GM19395 (cell line): ENCODE measurements around the gene MED13L.
A peak's percentile ranks its signal among the peaks of the same experiment; 100 is the strongest.

Experiments used
- ATAC-seq: cut with Tn5 transposase; IDR thresholded peaks from one replicate; pipeline ENCODE4 v1.9.1; 2021; ENCODE audit warnings: mild to moderate bottlenecking, moderate library complexity; ENCODE audit not compliant: unreplicated experiment

The MED13L gene

GRCh38 chr12:116216022-116216756 is 61.3 kb downstream of the MED13L start:
- ATAC-seq: no peak

- no peak for ATAC-seq
Measured at GRCh38 chr12:116215023-116215422, 62.5 kb downstream of the MED13L start.

DNA sequence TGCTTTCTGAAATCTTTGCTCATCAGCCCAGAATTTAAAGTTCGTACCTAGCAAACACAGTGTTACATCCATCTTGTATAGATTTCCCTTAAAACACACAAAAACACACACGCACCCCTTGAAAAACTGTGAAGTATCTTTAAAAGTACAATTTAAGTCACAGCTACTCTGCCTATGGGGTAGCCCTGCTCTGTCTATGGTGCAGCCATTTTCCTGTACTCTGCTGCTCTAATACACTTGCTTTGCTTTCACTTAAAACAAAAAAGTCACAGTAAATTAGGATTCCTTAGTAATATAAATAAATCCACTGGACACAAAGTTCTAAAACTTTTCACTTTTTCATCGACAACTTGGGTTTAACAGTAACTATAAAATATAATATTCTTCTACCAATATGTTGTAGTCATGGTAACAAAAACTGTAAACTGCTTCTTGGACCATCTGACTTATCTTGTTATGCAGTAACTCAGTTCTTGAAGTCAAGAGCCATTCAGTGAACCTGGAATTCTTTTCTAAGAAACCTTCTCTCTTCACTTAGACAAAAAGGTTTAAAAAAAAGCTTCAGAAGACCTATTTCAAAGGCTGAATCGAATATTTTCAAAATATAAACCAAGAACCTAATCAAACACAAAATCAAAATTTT is 63.5 kb downstream of the MED13L start:
- no peak for ATAC-seq

- ATAC-seq: no peak
Measured at GRCh38 chr12:116213014-116213413, 64.5 kb downstream of the MED13L start.

DNA sequence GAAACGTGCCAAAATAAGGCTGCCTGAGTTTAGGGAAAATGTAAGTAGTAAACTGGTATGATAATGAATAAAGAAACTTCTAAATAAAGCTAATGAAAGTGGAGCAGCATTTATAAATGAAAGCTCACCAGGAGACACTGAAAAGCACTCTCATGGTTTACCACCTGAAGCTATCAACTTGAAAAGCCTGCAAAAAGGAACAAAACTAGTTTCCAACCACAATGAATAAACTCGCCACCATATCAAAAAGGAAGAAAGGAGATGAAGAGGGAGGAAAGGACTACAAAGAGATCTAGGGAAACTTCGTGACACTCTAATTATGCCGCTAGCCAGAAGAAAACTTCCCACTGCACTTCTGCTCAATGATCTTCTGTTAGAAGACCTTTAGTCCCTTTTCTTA is 66.7 kb downstream of the MED13L start:
- no peak for ATAC-seq

GRCh38 chr12:116210131-116210530 is 67.4 kb downstream of the MED13L start:
- ATAC-seq: no peak

DNA sequence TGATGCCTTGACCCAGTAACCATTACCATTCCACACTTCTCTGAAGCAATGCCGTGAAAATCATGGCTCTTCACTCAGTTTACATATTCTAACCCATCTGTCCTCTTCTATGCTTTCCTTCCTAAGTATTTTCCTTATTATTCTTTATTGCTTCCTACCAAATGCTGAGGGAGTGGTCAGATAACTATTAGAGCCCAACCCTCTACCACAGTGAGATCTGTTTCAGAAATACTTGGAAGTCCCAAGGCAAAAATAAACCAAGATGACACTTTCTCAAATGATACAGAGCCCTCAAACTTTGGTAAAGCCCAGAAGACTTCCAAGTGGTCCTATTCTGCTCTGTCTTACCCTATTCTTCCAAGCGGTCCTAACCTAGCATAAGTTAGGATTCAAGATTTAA is 68.0 kb downstream of the MED13L start:
- ATAC-seq: no peak

GRCh38 chr12:116207274-116207673 is 70.2 kb downstream of the MED13L start:
- no peak for ATAC-seq

- no peak for ATAC-seq
Measured at GRCh38 chr12:116206828-116207227, 70.7 kb downstream of the MED13L start.

GRCh38 chr12:116204785-116205184 is 72.7 kb downstream of the MED13L start:
- ATAC-seq: no peak

DNA sequence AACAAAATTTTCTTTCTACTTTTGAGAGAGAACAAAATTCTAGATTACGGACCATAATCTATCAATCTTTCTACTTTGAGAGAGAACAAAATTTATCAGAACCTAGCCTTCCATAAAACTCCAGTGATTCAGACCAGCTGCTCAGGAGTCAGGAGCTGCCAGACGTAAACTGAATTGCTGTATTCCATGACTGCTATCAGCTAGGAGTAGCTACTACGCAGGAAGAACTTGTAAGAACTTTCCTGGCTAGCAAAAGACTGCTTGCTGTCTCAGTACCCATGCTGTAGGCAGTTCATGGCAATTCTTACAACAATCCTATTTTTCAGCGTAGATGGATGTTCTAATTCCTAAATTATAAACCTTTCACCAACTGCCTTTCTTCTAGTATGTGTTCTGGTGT is 73.3 kb downstream of the MED13L start:
- ATAC-seq: no peak

DNA sequence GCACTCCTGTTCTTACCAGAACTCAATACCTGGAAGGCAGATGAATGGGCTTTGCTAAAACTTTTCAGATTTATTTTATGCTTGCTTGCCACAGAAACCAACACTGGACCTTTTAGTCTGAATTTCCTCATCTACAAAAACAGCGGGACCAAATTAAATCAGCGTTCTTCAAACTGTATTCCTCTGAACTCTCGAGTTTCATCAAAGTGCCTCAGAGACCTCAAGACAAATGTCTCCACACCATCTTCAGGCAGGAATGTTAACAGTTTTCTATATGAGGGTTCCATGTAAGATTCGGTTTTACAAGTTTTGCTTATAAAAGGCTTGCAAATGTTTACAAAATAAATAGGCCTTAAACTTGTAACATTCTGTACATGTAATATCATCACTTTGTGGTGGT is 74.6 kb downstream of the MED13L start:
- no peak for ATAC-seq

GRCh38 chr12:116202433-116202832 is 75.1 kb downstream of the MED13L start:
- ATAC-seq: no peak

GRCh38 chr12:116201908-116202307 is 75.6 kb downstream of the MED13L start:
- no peak for ATAC-seq

DNA sequence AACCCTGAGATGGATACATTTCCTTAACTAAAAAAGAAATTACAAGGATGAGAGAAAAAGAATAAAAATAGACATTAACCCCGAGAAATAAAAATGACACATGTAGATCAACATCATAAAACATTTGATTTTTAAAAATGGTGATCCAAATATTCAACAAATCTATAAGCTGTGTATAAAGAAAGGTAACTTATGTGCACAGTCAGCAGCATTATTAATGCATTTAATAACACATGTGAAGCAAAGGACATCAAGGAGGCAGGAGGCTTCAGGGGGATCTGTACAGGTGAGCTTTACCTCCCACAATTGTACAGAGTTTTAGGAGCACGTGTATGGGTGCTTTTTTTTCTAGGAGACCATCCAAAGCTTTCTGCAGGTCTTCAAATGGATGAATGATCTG is 76.1 kb downstream of the MED13L start:
- no peak for ATAC-seq

- no peak for ATAC-seq
Measured at GRCh38 chr12:116200812-116201211, 76.7 kb downstream of the MED13L start.

GRCh38 chr12:116199160-116199706 is 78.3 kb downstream of the MED13L start:
- ATAC-seq: no peak

GRCh38 chr12:116196752-116197718 is 80.5 kb downstream of the MED13L start:
- no peak for ATAC-seq

DNA sequence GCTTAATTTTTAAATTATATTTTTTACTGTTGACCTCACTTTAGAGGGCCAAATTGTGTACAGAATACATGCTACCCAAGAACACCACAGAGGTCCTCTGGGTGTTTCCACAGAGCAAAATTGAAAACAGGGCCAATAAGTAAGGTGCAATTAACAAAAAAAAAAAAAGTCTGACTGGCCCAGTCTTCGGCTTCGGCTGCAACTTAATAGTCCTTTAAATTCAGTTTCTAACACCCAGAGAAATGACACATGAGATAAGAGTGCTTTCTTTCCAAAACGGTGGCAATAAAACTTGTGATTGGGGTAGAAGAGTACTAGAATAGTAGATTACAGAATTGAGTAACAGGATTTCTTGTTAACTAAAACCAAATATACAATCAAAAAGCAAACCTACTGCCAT is 81.3 kb downstream of the MED13L start:
- no peak for ATAC-seq

GRCh38 chr12:116194935-116195431 is 82.5 kb downstream of the MED13L start:
- peak; percentile 83 for ATAC-seq

- no peak for ATAC-seq
Measured at GRCh38 chr12:116189692-116190091, 87.8 kb downstream of the MED13L start.
